Activated CD8-positive, alpha-beta T cell treated with anti-CD3 and anti-CD28 coated beads, Interleukin-2, amount 10 ng/mL, durations not matched to agents 7 days and 5 days (primary cell): Measurements from ENCODE around the gene DHX16. TPM values are rescaled to one million over a fixed set of nuclear protein-coding genes. Genes with fewer than 3 reads are reported as not detected.
"Not testable (repeated sequence)": the region's sequence is repeated elsewhere in the genome, so short reads cannot be mapped to it uniquely, and the experiment has no call there.

ENCODE experiments used
- ATAC-seq: fragments of 150-1000 bp; cut with Tn5 transposase; one replicate; pipeline ENCODE4 v1.10.0; 2021; ENCODE audit warnings: moderate library complexity
- CTCF ChIA-PET: fragments of 350-600 bp; sonication (Branson Sonifier 250); formaldehyde crosslinking; loops from one replicate; lab custom pipeline; 2021; ENCODE audit warnings: antibody characterized with exemption; lab: Charles Lee
- POLR2A ChIA-PET: fragments of 350-600 bp; sonication (Branson Sonifier 250); formaldehyde crosslinking; loops from one replicate; lab custom pipeline; 2021; ENCODE audit warnings: antibody characterized with exemption; lab: Charles Lee
- DNase-seq: peaks from one replicate; pipeline ENCODE4 v3.0.0-alpha.2; 2020
- H3K27ac Mint-ChIP-seq: one replicate; pipeline ENCODE4 v1.8.0; 2021; ENCODE audit warnings: mild to moderate bottlenecking, mixed read lengths
- H3K27me3 Mint-ChIP-seq: one replicate; pipeline ENCODE4 v1.8.0; 2021; ENCODE audit warnings: low read depth, mixed read lengths
- H3K36me3 Mint-ChIP-seq: one replicate; pipeline ENCODE4 v1.8.0; 2021; ENCODE audit warnings: low read depth, mixed read lengths
- H3K4me1 Mint-ChIP-seq: one replicate; pipeline ENCODE4 v1.8.0; 2021; ENCODE audit warnings: low read depth, mixed read lengths
- H3K4me3 Mint-ChIP-seq: one replicate; pipeline ENCODE4 v1.8.0; 2021; ENCODE audit warnings: mild to moderate bottlenecking, mixed read lengths
- H3K9me3 Mint-ChIP-seq: one replicate; pipeline ENCODE4 v1.8.0; 2022; ENCODE audit warnings: mixed read lengths; ENCODE audit not compliant: insufficient read depth
- total RNA-seq, 2 experiments: library from RNA; stranded (reverse); gene quantifications; one replicate each; pipeline ENCODE4 v1.2.3, GENCODE V29; 2021

DHX16 gene
- total RNA-seq, 2 experiments from 2014 or later = 38.5 to 41.0 TPM

DNA sequence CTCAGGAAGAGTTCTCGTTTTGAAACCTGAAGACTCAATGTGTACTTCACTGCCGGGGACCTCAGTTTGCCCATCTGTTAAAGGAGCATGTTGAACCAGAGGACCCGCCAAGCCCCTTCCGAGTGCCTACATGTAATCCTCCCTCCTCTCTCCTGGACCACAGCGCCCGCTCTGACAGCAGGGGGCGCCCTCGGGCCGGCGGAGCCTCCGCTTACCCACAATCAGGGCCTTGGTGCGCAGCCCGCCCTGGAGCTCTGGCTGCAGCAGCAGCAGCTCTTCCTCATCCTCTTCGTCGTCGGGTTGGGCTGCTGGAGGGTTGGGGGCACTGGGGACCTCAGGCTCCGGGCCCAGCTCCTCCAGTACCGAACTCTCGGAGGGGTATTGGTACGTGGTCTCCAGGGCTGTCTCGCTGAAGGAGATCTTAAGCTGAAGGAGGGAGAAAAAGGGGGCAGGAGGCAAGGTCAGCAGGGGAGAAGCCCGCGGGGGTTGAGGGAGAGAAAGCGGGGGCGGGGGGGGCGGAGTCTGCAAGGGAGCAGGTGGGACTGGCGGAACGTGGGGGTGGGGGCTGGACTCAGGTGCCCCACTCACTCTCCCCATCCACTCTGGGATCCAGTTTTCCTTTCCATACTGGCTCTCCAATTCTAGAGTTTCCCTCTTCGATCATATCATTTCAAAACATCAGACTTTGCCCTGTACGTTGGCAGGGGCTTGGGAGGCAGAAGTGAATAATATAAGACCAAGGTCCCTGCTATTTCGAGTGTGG, 6.3 kb upstream of the DHX16 start:
- POLR2A ChIA-PET = interaction anchor here (0.7 to 8.3 kb wide), 10 partner anchors 9 to 63 kb away, joined by 3 to 343 read pairs (median 5); partner anchors contain the start of genes FLOT1, MDC1, MRPS18B and PPP1R10
- peak; percentile 54 for ATAC-seq
- peak; percentile 94 for DNase-seq

DNA sequence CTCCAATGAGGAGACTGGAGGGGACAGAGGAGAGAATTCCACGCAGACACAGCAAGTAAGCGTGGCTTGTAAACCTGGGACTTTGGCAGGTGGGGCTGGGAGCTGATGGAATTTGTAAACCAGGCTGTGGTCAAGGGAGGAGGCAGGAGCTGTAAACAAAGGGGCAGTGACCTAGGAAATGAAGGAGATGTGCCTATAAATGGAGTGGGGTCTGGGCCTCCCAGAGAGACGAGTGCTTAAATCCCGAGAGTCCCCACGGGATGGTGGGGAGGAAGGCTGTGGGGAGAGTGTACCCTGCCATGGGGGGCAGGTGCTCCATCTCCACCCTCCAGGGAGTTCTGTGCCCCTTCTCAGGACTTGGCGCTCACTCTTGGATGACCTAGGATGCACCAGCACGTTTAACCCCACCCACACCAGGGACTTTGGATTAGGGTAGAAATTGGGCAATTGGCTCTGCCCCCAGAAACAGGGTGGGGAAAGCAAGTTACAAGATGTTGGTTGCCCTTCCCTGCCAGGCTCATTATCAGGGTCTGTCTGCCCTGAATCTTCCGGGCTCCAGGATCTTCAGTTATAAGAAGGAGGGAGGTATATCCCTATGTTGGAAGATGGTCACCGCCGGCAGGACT, 4.0 kb upstream of the DHX16 start:
- peaks cover 63% of the 10 kb centered on the region for H3K36me3 Mint-ChIP-seq
- CTCF ChIA-PET = interaction anchor here (15.7 kb wide), 1 partner anchor 44 kb away, joined by 686 read pairs; the partner anchor contains the start of genes MDC1 and TUBB

More for the DNA sequence above, 6.3 kb upstream of the DHX16 start:
- H3K27ac Mint-ChIP-seq = peak overlapping the region; percentile 98
- peaks cover 84% of the 10 kb centered on the region for H3K36me3 Mint-ChIP-seq
- CTCF ChIA-PET = interaction anchor here (0.6 to 15.7 kb wide), 40 partner anchors 9 to 237 kb away, joined by 3 to 686 read pairs (median 5); partner anchors contain the start of genes ABCF1, IER3, MDC1 and MRPS18B
- H3K4me1 Mint-ChIP-seq = peaks cover 30% of the 10 kb centered on the region
- no peaks in the 10 kb centered on the region for H3K9me3 Mint-ChIP-seq
- no peaks in the 10 kb centered on the region for H3K27me3 Mint-ChIP-seq
- peak overlapping the region; percentile 93 for H3K4me3 Mint-ChIP-seq

DNA sequence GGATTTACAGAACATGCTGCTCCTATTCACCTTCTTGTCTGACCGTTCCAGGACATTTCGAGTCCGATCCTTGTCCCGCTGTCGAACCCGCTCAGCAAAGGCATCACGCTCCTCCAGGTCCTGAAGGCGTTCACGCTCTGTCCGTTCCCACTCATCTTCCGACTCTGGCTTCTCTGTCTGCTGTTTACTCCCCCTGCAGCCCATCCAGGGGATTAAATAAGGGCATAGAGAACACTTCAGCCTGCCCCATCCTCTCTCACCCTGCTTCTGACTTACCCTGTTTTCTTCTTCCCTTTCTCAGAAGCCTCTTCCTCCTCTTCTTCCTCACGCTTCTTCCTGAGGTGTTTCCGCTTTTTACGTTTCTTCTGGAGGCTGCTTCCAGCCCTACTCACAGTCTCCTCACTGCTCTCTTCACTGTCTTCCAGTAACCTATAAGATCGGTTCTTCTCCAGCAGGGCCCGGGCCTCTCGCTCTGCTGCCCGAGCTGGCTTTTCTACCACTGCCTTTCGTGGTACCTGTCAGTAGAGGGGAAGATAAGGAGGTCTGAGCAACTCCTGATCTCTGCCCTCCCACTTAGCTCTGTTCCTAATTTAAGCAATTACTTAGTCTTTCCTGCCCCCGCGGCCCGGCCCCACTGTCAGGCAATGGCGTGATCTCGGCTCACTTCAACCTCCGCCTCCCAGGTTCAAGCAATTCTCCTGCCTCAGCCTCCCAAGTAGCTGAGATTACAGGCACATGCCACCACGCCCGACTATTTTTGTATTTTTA, 1.9 kb downstream of the DHX16 start:
- Mint-ChIP-seq H3K9me3 (no peaks in the 10 kb centered on the region), H3K27ac (peak overlapping the region; percentile 64), H3K4me3 (peak overlapping the region; percentile 93), H3K27me3 (no peaks in the 10 kb centered on the region), H3K36me3 (peaks cover 41% of the 10 kb centered on the region), H3K4me1 (peaks cover 36% of the 10 kb centered on the region)
- CTCF ChIA-PET = interaction anchor here (0.5 to 15.7 kb wide), 10 partner anchors 16 to 218 kb away, joined by 3 to 686 read pairs (median 4); partner anchors contain the start of genes MDC1 and TUBB
- POLR2A ChIA-PET = interaction anchor here (0.6 to 2.3 kb wide), 3 partner anchors 11 to 1708 kb away, joined by 3 to 14 read pairs (median 10); no protein-coding TSS in a partner anchor
- ATAC-seq (no peak), DNase-seq (no peak)

More for the DNA sequence above, 4.0 kb upstream of the DHX16 start:
- POLR2A ChIA-PET = interaction anchor here (1.1 to 1.2 kb wide), 4 partner anchors 43 to 67 kb away, joined by 3 to 7 read pairs (median 4); partner anchors contain the start of genes IER3 and TUBB
- no peaks in the 10 kb centered on the region for H3K9me3 Mint-ChIP-seq
- no peak for DNase-seq
- no peak overlapping the region for H3K27ac Mint-ChIP-seq
- H3K4me3 Mint-ChIP-seq = no peak overlapping the region
- ATAC-seq = no peak
- H3K4me1 Mint-ChIP-seq = peaks cover 40% of the 10 kb centered on the region
- no peaks in the 10 kb centered on the region for H3K27me3 Mint-ChIP-seq

DNA sequence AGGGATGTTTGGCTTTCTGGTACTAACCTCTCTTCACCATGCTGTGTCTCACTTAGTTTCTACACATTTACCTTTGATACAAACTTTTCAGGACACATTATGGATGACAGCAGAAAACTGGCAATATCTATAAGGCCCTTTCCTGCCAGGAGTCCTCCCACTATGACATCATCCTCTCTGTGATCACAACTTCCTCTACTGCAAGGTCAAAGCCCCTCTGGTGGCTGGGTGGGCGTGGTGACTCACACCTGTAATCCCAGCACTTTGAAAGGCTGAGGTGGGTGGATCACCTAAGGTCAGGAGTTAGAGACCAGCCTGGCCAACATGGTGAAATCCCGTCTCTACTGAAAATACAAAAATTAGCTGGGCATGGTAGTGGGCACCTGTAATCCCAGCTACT, 6.5 kb downstream of the DHX16 start:
- ATAC-seq, H3K9me3 Mint-ChIP-seq, DNase-seq, H3K4me3 Mint-ChIP-seq, POLR2A ChIA-PET, H3K27me3 Mint-ChIP-seq: not testable (repeated sequence)
- H3K4me1 Mint-ChIP-seq = peaks cover 23% of the 10 kb centered on the region
- CTCF ChIA-PET = interaction anchor here (1.4 to 2.8 kb wide), 2 partner anchors 40 to 64 kb away, joined by 4 to 9 read pairs; no protein-coding TSS in a partner anchor
- peaks cover 67% of the 10 kb centered on the region for H3K36me3 Mint-ChIP-seq
- H3K27ac Mint-ChIP-seq = peak overlapping the region; percentile 34

- no peaks in the 10 kb centered on the region for H3K9me3 Mint-ChIP-seq
- H3K4me3 Mint-ChIP-seq = no peak overlapping the region
- no peak for ATAC-seq
- H3K4me1 Mint-ChIP-seq = peaks cover 13% of the 10 kb centered on the region
- CTCF ChIA-PET = interaction anchor here (0.7 to 2.8 kb wide), 8 partner anchors 13 to 182 kb away, joined by 3 to 9 read pairs (median 3); no protein-coding TSS in a partner anchor
- H3K27ac Mint-ChIP-seq = no peak overlapping the region
- no peak for DNase-seq
- H3K36me3 Mint-ChIP-seq = peaks cover 61% of the 10 kb centered on the region
- H3K27me3 Mint-ChIP-seq = no peaks in the 10 kb centered on the region
- POLR2A ChIA-PET = interaction anchor here (0.8 to 1.0 kb wide), 4 partner anchors 7 to 48 kb away, joined by 3 to 4 read pairs (median 3); partner anchors contain the start of genes MRPS18B and PPP1R10
Measured at GRCh38 chr6:30664994-30665767, 7.6 kb downstream of the DHX16 start.

GRCh38 chr6:30657922-30658321, 14.9 kb downstream of the DHX16 start:
- peaks cover 55% of the 10 kb centered on the region for H3K36me3 Mint-ChIP-seq
- H3K9me3 Mint-ChIP-seq, H3K4me1 Mint-ChIP-seq, H3K4me3 Mint-ChIP-seq, H3K27me3 Mint-ChIP-seq, ATAC-seq, DNase-seq, H3K27ac Mint-ChIP-seq, CTCF ChIA-PET, POLR2A ChIA-PET: not testable (repeated sequence)

DNA sequence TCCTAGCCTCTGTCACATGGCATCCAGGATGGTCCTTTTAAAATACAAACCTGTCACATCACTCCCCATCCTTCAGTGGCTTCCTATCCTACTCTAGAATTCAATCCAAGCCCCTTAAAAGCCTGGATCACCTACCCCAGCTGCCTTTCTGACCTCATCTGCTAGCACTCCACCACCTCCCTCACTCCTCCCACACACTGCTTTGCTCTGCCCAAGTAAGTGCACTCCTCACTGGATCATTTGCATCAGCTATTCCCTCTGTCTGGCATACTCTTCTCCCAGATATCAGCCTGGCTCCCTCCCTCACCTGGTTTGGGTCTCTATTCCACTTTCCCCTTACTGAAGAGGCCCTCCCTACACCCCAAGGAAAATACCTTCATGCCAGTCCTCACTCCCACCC, 15.4 kb downstream of the DHX16 start:
- no peak for ATAC-seq

DNA sequence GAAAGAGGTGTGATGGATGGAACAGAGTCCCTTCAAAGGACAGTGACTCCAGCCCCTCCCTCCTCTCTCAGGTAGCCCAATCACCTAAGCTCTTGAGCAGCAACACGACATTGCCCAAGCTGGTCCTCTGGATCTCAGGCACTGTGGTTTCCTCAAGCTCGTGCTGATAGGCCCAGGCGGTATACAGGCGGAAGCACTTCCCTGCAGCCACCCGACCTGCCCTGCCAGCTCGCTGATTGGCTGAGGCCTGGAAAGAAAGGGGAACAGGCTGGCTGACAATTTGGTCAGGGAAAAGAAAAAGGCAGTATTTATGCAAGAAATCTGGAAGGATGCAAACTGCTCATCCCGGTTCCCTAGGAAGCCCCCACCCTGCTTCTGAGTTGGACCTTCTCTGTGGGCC, 16.3 kb downstream of the DHX16 start:
- ChIA-PET CTCF (interaction anchor here (1.3 kb wide), 1 partner anchor 23 kb away, joined by 3 read pairs; no protein-coding TSS in a partner anchor), POLR2A (no interaction called here)
- Mint-ChIP-seq H3K36me3 (peaks cover 54% of the 10 kb centered on the region), H3K4me3 (no peak overlapping the region), H3K27me3 (no peaks in the 10 kb centered on the region), H3K27ac (no peak overlapping the region), H3K9me3 (no peaks in the 10 kb centered on the region), H3K4me1 (peaks cover 2% of the 10 kb centered on the region)
- no peak for ATAC-seq
- no peak for DNase-seq

More for the DNA sequence above, 15.4 kb downstream of the DHX16 start:
- Mint-ChIP-seq H3K27ac (peak overlapping the region; percentile 57), H3K27me3 (no peaks in the 10 kb centered on the region), H3K36me3 (peaks cover 54% of the 10 kb centered on the region), H3K4me3 (no peak overlapping the region), H3K9me3 (no peaks in the 10 kb centered on the region), H3K4me1 (peaks cover 2% of the 10 kb centered on the region)
- ChIA-PET POLR2A (interaction anchor here (0.6 kb wide), 1 partner anchor 128 kb away, joined by 3 read pairs; no protein-coding TSS in a partner anchor), CTCF (interaction anchor here (1.3 kb wide), 1 partner anchor 22 kb away, joined by 3 read pairs; no protein-coding TSS in a partner anchor)
- no peak for DNase-seq

DNA sequence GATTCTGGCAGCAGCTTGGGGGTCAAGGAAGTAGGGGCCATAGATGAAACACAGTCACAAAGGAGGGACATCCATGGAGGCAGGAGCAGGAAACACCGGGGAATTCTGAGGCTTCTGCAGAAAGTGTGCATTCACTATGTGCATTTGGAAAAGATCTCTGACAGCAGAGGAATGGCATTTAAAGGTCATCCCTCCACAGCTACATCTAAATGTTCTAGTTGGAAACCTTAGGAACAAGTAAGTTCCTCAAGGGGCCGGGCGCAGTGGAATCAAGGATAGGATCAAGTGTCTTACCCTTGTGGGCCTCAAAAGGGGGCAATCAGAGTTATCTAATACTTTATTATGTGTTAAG, 17.1 kb downstream of the DHX16 start:
- no peak overlapping the region for H3K27ac Mint-ChIP-seq

More for the DNA sequence above, 17.1 kb downstream of the DHX16 start:
- Mint-ChIP-seq H3K27me3 (no peaks in the 10 kb centered on the region), H3K36me3 (peaks cover 57% of the 10 kb centered on the region), H3K4me3 (no peak overlapping the region), H3K4me1 (peaks cover 2% of the 10 kb centered on the region), H3K9me3 (no peaks in the 10 kb centered on the region)
- CTCF ChIA-PET = no interaction called here
- POLR2A ChIA-PET = no interaction called here
- DNase-seq (no peak), ATAC-seq (no peak)
